WTC11 (cell line): ENCODE results near the gene MEX3D. TPM values are rescaled to one million over a fixed set of nuclear protein-coding genes. Genes with fewer than 3 reads are reported as not detected.

Experiments
- ATAC-seq: fragments of 200-7000 bp; cut with Tn5 transposase; 2 replicates; pipeline ENCODE4 v1.10.0; 2021; ENCODE audit warnings: mild to moderate bottlenecking, moderate library complexity
- CTCF ChIA-PET: fragments of 300-600 bp; sonication (Branson Sonifier 250); formaldehyde crosslinking; loops from one replicate; lab custom pipeline; 2021; ENCODE audit warnings: antibody characterized with exemption; lab: Charles Lee
- POLR2A ChIA-PET: fragments of 350-600 bp; sonication (Branson Sonifier 250); formaldehyde crosslinking; loops from one replicate; lab custom pipeline; 2021; ENCODE audit warnings: antibody characterized with exemption; lab: Charles Lee
- DNase-seq: peaks from one replicate; pipeline ENCODE4 v3.0.0; 2021; ENCODE audit warnings: low spot score
- H3K27ac Mint-ChIP-seq: 2 replicates; pipeline ENCODE4 v1.8.0; 2021; ENCODE audit warnings: mixed read lengths
- H3K27me3 Mint-ChIP-seq: 2 replicates; pipeline ENCODE4 v1.8.0; 2021; ENCODE audit warnings: low read depth, mild to moderate bottlenecking, moderate library complexity, mixed read lengths
- H3K36me3 Mint-ChIP-seq: 2 replicates; pipeline ENCODE4 v1.8.0; 2021; ENCODE audit warnings: mixed read lengths
- H3K4me1 Mint-ChIP-seq: 2 replicates; pipeline ENCODE4 v1.8.0; 2022; ENCODE audit warnings: mixed read lengths
- H3K4me3 Mint-ChIP-seq: 2 replicates; pipeline ENCODE4 v1.8.0; 2021; ENCODE audit warnings: mild to moderate bottlenecking, moderate library complexity, mixed read lengths
- H3K9me3 Mint-ChIP-seq: 2 replicates; pipeline ENCODE4 v1.8.0; 2021; ENCODE audit warnings: mixed read lengths
- AR ChIP-seq: fragments of 250-450 bp; sonication (Bioruptor Pico); IDR thresholded peaks from 2 replicates; pipeline ENCODE4 v1.9.0; 2021; ENCODE audit warnings: mild to moderate bottlenecking
- E2F1 ChIP-seq: sonication (generic); formaldehyde crosslinking; IDR thresholded peaks from 2 replicates; pipeline ENCODE4 v1.8.0; 2022; ENCODE audit warnings: mild to moderate bottlenecking, missing genetic modification reagents
- EMX1 ChIP-seq: fragments of 250-450 bp; sonication (Bioruptor Pico); IDR thresholded peaks from 2 replicates; pipeline ENCODE4 v1.8.0; 2021; ENCODE audit warnings: mild to moderate bottlenecking
- GRHL2 ChIP-seq: fragments of 250-450 bp; sonication (Bioruptor Pico); IDR thresholded peaks from 2 replicates; pipeline ENCODE4 v1.8.0; 2022; ENCODE audit warnings: mild to moderate bottlenecking, moderate library complexity; ENCODE audit not compliant: insufficient replicate concordance, severe bottlenecking
- GTF2I ChIP-seq: fragments of 250-450 bp; sonication (Bioruptor Pico); conservative IDR thresholded peaks from 2 replicates; pipeline ENCODE4 v1.4.0; 2021; ENCODE audit warnings: mild to moderate bottlenecking
- HMGA2 ChIP-seq: fragments of 250-450 bp; sonication (Bioruptor Pico); IDR thresholded peaks from 2 replicates; pipeline ENCODE4 v1.4.0; 2021; ENCODE audit warnings: mild to moderate bottlenecking, moderate library complexity
- HMGXB4 ChIP-seq: sonication (generic); formaldehyde crosslinking; IDR thresholded peaks from 2 replicates; pipeline ENCODE4 v1.8.1; 2023; ENCODE audit warnings: mild to moderate bottlenecking, moderate library complexity, missing genetic modification reagents
- IRF1 ChIP-seq: sonication (generic); formaldehyde crosslinking; IDR thresholded peaks from 2 replicates; pipeline ENCODE4 v1.8.0; 2023; ENCODE audit warnings: missing genetic modification reagents
- JAZF1 ChIP-seq: fragments of 250-450 bp; sonication (Bioruptor Pico); IDR thresholded peaks from 2 replicates; pipeline ENCODE4 v1.9.0; 2021; ENCODE audit warnings: moderate library complexity, mild to moderate bottlenecking, inconsistent platforms
- KAT7 ChIP-seq: sonication (generic); formaldehyde crosslinking; IDR thresholded peaks from 2 replicates; pipeline ENCODE4 v1.8.1; 2023; ENCODE audit warnings: missing genetic modification reagents, mild to moderate bottlenecking, borderline replicate concordance
- MAX ChIP-seq: sonication (generic); formaldehyde crosslinking; IDR thresholded peaks from 2 replicates; pipeline ENCODE4 v1.8.0; 2022; ENCODE audit warnings: mild to moderate bottlenecking, missing genetic modification reagents
- NR1H2 ChIP-seq: sonication (generic); formaldehyde crosslinking; IDR thresholded peaks from 2 replicates; pipeline ENCODE4 v1.9.0; 2021; ENCODE audit warnings: mild to moderate bottlenecking, moderate library complexity, missing genetic modification reagents
- OVOL2 ChIP-seq: fragments of 250-450 bp; sonication (Bioruptor Pico); IDR thresholded peaks from 2 replicates; pipeline ENCODE4 v1.9.0; 2021; ENCODE audit warnings: mild to moderate bottlenecking, borderline replicate concordance
- PRRX2 ChIP-seq: fragments of 250-450 bp; sonication (Bioruptor Pico); IDR thresholded peaks from 2 replicates; pipeline ENCODE4 v1.8.0; 2021; ENCODE audit warnings: mild to moderate bottlenecking
- RELA ChIP-seq: sonication (generic); formaldehyde crosslinking; IDR thresholded peaks from 2 replicates; pipeline ENCODE4 v1.8.1; 2022; ENCODE audit warnings: missing genetic modification reagents, mild to moderate bottlenecking, borderline replicate concordance
- TCF7 ChIP-seq: sonication (generic); formaldehyde crosslinking; IDR thresholded peaks from 2 replicates; pipeline ENCODE4 v1.8.0; 2022; ENCODE audit warnings: mild to moderate bottlenecking, low read depth, missing genetic modification reagents, moderate library complexity
- USF1 ChIP-seq: sonication (generic); formaldehyde crosslinking; IDR thresholded peaks from 2 replicates; pipeline ENCODE4 v1.8.0; 2022; ENCODE audit warnings: mild to moderate bottlenecking, missing genetic modification reagents
- USF2 ChIP-seq: sonication (generic); formaldehyde crosslinking; IDR thresholded peaks from 2 replicates; pipeline ENCODE4 v1.8.1; 2023; ENCODE audit warnings: mild to moderate bottlenecking, missing genetic modification reagents, moderate library complexity
- total RNA-seq: library from RNA; stranded (reverse); gene quantifications from 3 replicates; pipeline ENCODE4 v1.2.3, GENCODE V29; 2021

The MEX3D gene
- total RNA-seq, 1 experiment from 2014 or later = 69.5 TPM

- Mint-ChIP-seq H3K4me3 (peak overlapping the region; percentile 85), H3K9me3 (no peaks in the 10 kb centered on the region), H3K27ac (peak overlapping the region; percentile 93), H3K4me1 (peaks cover 10% of the 10 kb centered on the region), H3K36me3 (peaks cover 5% of the 10 kb centered on the region; the same call in 1 of the 2 replicates), H3K27me3 (no peaks in the 10 kb centered on the region)
- DNase-seq = no peak
- POLR2A ChIA-PET = interaction anchor here (0.6 to 1.4 kb wide), 6 partner anchors 14 to 61 kb away, joined by 3 to 4 read pairs (median 4); partner anchors contain the start of gene TCF3
- no peak for ATAC-seq
- CTCF ChIA-PET = interaction anchor here (0.9 to 2.1 kb wide), 12 partner anchors 9 to 235 kb away, joined by 3 to 21 read pairs (median 4); partner anchors contain the start of genes REEP6 and UQCR11
- no peak for TF ChIP-seq GRHL2
- peak; percentile 41 for TF ChIP-seq HMGXB4 (CRISPR knock-in tag)
- no peak for TF ChIP-seq HMGA2 (CRISPR knock-in tag)
- TF ChIP-seq OVOL2 (CRISPR knock-in tag) = 0 out of 2 replicates have a peak, but pooled peaks have one; percentile 13
- TF ChIP-seq TCF7 = no peak
- TF ChIP-seq, all 79 proteins: peak for 2
These were observed 23.4 kb upstream of the MEX3D start for GRCh38 chr19:1591421-1592023.

- H3K4me3 Mint-ChIP-seq = peak overlapping the region; percentile 85
- peaks cover 10% of the 10 kb centered on the region for H3K4me1 Mint-ChIP-seq
- peak; percentile 45 for ATAC-seq
- TF ChIP-seq GTF2I (no peak), EMX1 (CRISPR knock-in tag) (0 out of 2 replicates have a peak, but pooled peaks have one; percentile 28), USF1 (CRISPR knock-in tag) (no peak), E2F1 (CRISPR knock-in tag) (no peak), MAX (CRISPR knock-in tag) (peak; percentile 27; the same call in 1 of the 2 replicates), PRRX2 (no peak; the same call in 1 of the 2 replicates), IRF1 (CRISPR knock-in tag) (no peak)
- ChIA-PET CTCF (interaction anchor here (0.6 to 2.1 kb wide), 13 partner anchors 8 to 412 kb away, joined by 3 to 21 read pairs (median 4); partner anchors contain the start of genes REEP6 and UQCR11), POLR2A (interaction anchor here (0.6 to 1.4 kb wide), 8 partner anchors 15 to 62 kb away, joined by 3 to 4 read pairs (median 4); partner anchors contain the start of gene TCF3)
- no peaks in the 10 kb centered on the region for H3K27me3 Mint-ChIP-seq
- DNase-seq = peak; percentile 43
- H3K27ac Mint-ChIP-seq = peak overlapping the region; percentile 93
- peaks cover 8% of the 10 kb centered on the region; the same call in 1 of the 2 replicates for H3K36me3 Mint-ChIP-seq
- H3K9me3 Mint-ChIP-seq = no peaks in the 10 kb centered on the region
These were observed 22.7 kb upstream of the MEX3D start for GRCh38 chr19:1590641-1591397.

- Mint-ChIP-seq H3K9me3 (no peaks in the 10 kb centered on the region), H3K4me3 (no peak overlapping the region), H3K27me3 (no peaks in the 10 kb centered on the region), H3K27ac (peak overlapping the region; percentile 84), H3K4me1 (peaks cover 10% of the 10 kb centered on the region), H3K36me3 (peaks cover 20% of the 10 kb centered on the region)
- POLR2A ChIA-PET = no interaction called here
- DNase-seq (no peak), ATAC-seq (no peak)
- CTCF ChIA-PET = interaction anchor here (0.5 to 2.3 kb wide), 3 partner anchors 41 to 250 kb away, joined by 3 to 16 read pairs (median 3); no protein-coding TSS in a partner anchor
- TF ChIP-seq NR1H2 (CRISPR knock-in tag) (no peak), KAT7 (CRISPR knock-in tag) (no peak), GTF2I (no peak), RELA (CRISPR knock-in tag) (no peak), USF2 (CRISPR knock-in tag) (no peak), JAZF1 (no peak), AR (CRISPR knock-in tag) (no peak)
These were observed 19.7 kb upstream of the MEX3D start for GRCh38 chr19:1587872-1588271.
